HCT116 (cell line): ENCODE data around the gene LBHD1.

Experiments
- EZH2phosphoT487 ChIP-seq: fragments of 200-600 bp; IDR thresholded peaks from 2 replicates; pipeline ENCODE4 v1.6.1; 2018; ENCODE audit warnings: antibody characterized with exemption, borderline replicate concordance
- POLR2AphosphoS5 ChIP-seq: IDR thresholded peaks from 2 replicates; pipeline ENCODE4 v1.6.1; 2011; ENCODE audit warnings: mild to moderate bottlenecking, low read depth, low read length, moderate library complexity
- REST ChIP-seq: IDR thresholded peaks from 2 replicates; pipeline ENCODE4 v1.6.1; 2012; ENCODE audit warnings: low read depth
- SRF ChIP-seq: IDR thresholded peaks from 2 replicates; pipeline ENCODE4 v1.6.1; 2012; ENCODE audit warnings: low read depth
- YY1 ChIP-seq: IDR thresholded peaks from 2 replicates; pipeline ENCODE4 v1.6.1; 2011; ENCODE audit warnings: low read length, low read depth, moderate library complexity, mild to moderate bottlenecking; ENCODE audit not compliant: insufficient replicate concordance; ENCODE audit errors: extremely low read depth
- TF ChIP-seq, protein P1 (sequence below), 3 experiments: fragments of 200-600 bp in 1 of 3; sonication (generic) in 1 of 3; IDR thresholded peaks in 2 of 3; conservative IDR thresholded peaks in 1 of 3; 2 replicates each; pipeline ENCODE4 v1.5.1; 2012 to 2017; ENCODE audit warnings: low read depth in 2 of 3, low read length in 2 of 3, antibody characterized with exemption in 1 of 3, borderline replicate concordance in 1 of 3, control low read depth in 1 of 3, mild to moderate bottlenecking in 1 of 3, mixed read lengths in 1 of 3, mixed run types in 1 of 3, moderate library complexity in 1 of 3; ENCODE audit not compliant: insufficient read depth in 1 of 3

DNA sequence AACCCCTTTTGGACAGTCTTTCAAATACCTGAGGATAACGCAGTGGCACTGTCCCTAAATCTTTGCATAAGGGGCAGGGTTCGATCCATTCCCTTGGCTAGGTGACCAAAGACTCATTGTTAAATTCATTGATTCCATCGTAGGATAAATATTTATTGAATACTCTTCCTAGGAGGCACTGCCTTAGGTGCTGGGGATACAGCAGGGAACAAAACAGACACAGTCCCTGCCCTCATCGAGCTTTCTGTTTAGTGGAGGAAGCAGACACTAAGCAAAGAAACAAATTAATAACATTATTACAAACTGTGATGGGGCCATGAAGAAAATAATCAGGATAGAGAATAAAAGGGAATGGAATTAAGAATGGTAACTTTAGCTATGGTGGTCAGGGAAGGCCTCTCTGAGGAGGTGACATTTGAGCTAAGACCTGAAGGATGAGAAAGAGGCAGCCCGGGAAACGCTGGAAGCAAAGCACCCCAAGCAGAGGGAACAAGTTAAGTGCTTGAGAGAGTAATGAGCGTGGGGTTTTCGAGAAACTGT is 51.0 kb downstream of the LBHD1 start:
- no peak for TF ChIP-seq REST
- no peak for TF ChIP-seq YY1
- TF ChIP-seq, protein P1, sequence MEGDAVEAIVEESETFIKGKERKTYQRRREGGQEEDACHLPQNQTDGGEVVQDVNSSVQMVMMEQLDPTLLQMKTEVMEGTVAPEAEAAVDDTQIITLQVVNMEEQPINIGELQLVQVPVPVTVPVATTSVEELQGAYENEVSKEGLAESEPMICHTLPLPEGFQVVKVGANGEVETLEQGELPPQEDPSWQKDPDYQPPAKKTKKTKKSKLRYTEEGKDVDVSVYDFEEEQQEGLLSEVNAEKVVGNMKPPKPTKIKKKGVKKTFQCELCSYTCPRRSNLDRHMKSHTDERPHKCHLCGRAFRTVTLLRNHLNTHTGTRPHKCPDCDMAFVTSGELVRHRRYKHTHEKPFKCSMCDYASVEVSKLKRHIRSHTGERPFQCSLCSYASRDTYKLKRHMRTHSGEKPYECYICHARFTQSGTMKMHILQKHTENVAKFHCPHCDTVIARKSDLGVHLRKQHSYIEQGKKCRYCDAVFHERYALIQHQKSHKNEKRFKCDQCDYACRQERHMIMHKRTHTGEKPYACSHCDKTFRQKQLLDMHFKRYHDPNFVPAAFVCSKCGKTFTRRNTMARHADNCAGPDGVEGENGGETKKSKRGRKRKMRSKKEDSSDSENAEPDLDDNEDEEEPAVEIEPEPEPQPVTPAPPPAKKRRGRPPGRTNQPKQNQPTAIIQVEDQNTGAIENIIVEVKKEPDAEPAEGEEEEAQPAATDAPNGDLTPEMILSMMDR (IDR thresholded peaks at IDR 0.05 in 2 of 3, conservative IDR thresholded peaks at IDR 0.05 in 1 of 3; ENCODE audit: borderline replicate concordance in 1 of 3, insufficient read depth in 1 of 3, low read depth in 2 of 3, low read length in 2 of 3), result no peak
- TF ChIP-seq SRF, result no peak
- no peak for TF ChIP-seq POLR2AphosphoS5
- no peak for TF ChIP-seq EZH2phosphoT487
